DMS79 treated with DMSO at 0.1 percent for 48 hours (cell line): ENCODE results near the gene C17orf113.
"Not testable (repeated sequence)": the region's sequence is repeated elsewhere in the genome, so short reads cannot be mapped to it uniquely, and the experiment has no call there.

Experiments used
- DNase-seq: peaks from one replicate; lab custom pipeline; 2025; lab: John Stamatoyannopoulos, UW

C17orf113 gene

GRCh38 chr17:42016411-42016831, 34.0 kb downstream of the C17orf113 start:
- peak; percentile 52 for DNase-seq

GRCh38 chr17:42013740-42014139, 36.7 kb downstream of the C17orf113 start:
- not testable (repeated sequence) for DNase-seq

- DNase-seq, result not testable (repeated sequence)
Measured at GRCh38 chr17:42012363-42012762, 38.0 kb downstream of the C17orf113 start.

- no peak for DNase-seq
Measured at GRCh38 chr17:42010898-42011516, 39.4 kb downstream of the C17orf113 start.

GRCh38 chr17:42010266-42010680, 40.1 kb downstream of the C17orf113 start:
- DNase-seq, result not testable (repeated sequence)

GRCh38 chr17:42009170-42009569, 41.2 kb downstream of the C17orf113 start:
- no peak for DNase-seq

GRCh38 chr17:42005166-42005565, 45.2 kb downstream of the C17orf113 start:
- DNase-seq, result no peak

- no peak for DNase-seq
Measured at GRCh38 chr17:42002792-42003301, 47.6 kb downstream of the C17orf113 start.

GRCh38 chr17:42002175-42002791, 48.1 kb downstream of the C17orf113 start:
- no peak for DNase-seq

- no peak for DNase-seq
Measured at GRCh38 chr17:42001729-42002128, 48.7 kb downstream of the C17orf113 start.

- no peak for DNase-seq
Measured at GRCh38 chr17:42000413-42001133, 49.8 kb downstream of the C17orf113 start.

- DNase-seq, result no peak
Measured at GRCh38 chr17:41998497-41998896, 51.9 kb downstream of the C17orf113 start.

GRCh38 chr17:41996855-41997164, 53.6 kb downstream of the C17orf113 start:
- DNase-seq, result no peak

GRCh38 chr17:41992576-41992975, 57.8 kb downstream of the C17orf113 start:
- DNase-seq, result no peak

- no peak for DNase-seq
Measured at GRCh38 chr17:41989702-41990419, 60.5 kb downstream of the C17orf113 start.

- no peak for DNase-seq
Measured at GRCh38 chr17:41988418-41988817, 62.0 kb downstream of the C17orf113 start.
